WTC11 (cell line): ENCODE results near the gene APOH.

Source experiments
- GRHL2 ChIP-seq: fragments of 250-450 bp; sonication (Bioruptor Pico); IDR thresholded peaks from 2 replicates; pipeline ENCODE4 v1.8.0; 2022; ENCODE audit warnings: mild to moderate bottlenecking, moderate library complexity; ENCODE audit not compliant: insufficient replicate concordance, severe bottlenecking
- TF ChIP-seq, protein P1 (sequence below): fragments of 200-600 bp; IDR thresholded peaks from 2 replicates; pipeline ENCODE4 v1.8.0; 2022; ENCODE audit warnings: antibody characterized with exemption

DNA sequence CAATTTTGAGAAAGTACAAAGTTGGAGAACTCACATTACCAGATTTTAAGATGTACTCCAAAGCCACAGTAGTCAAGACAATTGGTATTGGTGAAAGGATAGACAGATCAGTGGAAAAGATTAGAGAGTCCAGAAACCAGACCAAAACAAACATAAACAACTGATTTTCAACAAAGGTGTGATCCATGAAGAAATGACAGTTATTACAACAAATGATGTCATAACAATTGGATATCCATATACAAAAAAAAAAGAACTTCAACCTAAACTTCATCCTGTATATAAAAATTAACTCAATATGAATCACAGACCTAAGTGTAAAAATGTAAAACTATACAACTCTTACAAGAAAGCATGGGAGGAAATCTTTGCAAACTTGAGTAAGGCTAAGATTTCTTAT, 45.7 kb downstream of the APOH start:
- TF ChIP-seq GRHL2 (CRISPR knock-in tag), result no peak
- TF ChIP-seq, protein P1, sequence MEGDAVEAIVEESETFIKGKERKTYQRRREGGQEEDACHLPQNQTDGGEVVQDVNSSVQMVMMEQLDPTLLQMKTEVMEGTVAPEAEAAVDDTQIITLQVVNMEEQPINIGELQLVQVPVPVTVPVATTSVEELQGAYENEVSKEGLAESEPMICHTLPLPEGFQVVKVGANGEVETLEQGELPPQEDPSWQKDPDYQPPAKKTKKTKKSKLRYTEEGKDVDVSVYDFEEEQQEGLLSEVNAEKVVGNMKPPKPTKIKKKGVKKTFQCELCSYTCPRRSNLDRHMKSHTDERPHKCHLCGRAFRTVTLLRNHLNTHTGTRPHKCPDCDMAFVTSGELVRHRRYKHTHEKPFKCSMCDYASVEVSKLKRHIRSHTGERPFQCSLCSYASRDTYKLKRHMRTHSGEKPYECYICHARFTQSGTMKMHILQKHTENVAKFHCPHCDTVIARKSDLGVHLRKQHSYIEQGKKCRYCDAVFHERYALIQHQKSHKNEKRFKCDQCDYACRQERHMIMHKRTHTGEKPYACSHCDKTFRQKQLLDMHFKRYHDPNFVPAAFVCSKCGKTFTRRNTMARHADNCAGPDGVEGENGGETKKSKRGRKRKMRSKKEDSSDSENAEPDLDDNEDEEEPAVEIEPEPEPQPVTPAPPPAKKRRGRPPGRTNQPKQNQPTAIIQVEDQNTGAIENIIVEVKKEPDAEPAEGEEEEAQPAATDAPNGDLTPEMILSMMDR, result no peak
